T1000 (cell line): ENCODE measurements around the gene TMEM63B.
A peak's percentile ranks its signal among the peaks of the same experiment; 100 is the strongest.
"Not testable (repeated sequence)": the region's sequence is repeated elsewhere in the genome, so short reads cannot be mapped to it uniquely, and the experiment has no call there.

Experiments used
- DNase-seq: peaks from one replicate; lab custom pipeline; 2025; ENCODE audit warnings: mixed read lengths; lab: John Stamatoyannopoulos, UW

The TMEM63B gene

DNA sequence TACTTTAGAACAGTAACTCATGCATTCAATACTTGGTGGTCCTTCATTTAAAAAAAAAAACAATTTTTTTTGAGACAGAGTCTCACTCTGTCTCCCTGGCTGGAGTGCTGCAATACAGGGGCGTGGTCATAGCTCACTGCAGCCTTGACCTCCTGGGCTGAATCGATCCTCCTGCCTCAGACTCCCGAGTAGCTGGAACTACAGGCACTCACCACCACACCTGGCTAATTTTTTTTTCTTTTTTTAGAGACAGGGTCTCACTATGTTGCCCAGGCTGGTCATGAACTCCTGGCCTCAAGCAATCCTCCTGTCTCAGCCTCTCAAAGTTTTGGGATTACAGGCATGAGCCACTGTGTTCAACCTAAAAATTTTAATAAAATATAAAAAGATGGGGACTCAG lies 17.2 kb downstream of the TMEM63B start:
- DNase-seq, result not testable (repeated sequence)

DNA sequence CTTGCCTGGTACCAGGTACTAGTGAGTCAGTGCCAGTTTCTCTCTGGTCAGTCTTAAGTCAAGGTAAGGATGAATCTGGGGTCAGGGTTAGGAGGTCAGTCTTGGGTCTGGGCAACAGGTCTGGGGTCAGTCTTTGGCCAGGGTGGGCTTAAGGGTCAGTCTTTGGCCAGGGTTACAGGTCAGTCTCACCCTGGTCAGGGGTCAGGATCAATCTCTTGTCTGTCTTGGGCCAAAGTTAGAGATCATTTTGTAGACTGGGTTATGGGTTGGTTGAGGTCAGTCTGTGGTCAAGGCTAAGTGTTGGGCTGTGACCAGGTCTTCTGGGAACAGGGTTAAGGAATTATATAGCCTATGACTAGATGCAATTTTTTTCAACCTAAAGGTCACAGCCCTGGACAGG lies 18.5 kb downstream of the TMEM63B start:
- DNase-seq, result no peak

DNA sequence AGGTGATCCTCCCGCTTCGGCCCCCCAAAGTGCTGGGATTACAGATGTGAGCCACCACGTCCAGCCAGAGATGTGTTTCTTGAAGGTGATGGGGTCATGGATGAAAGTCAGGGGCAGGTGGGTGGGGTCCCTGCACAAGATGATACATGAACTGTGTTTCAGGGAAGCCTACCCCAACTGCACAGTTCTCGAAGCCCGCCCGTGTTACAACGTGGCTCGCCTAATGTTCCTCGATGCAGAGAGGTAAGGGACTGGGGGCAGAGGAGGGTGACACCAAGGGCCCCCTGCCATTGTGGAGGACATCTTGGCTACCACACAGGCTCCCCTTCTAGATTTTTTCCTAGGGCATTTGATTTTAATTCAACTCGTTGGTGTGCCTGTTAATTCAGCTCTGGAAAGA lies 19.3 kb downstream of the TMEM63B start:
- DNase-seq, result no peak

DNA sequence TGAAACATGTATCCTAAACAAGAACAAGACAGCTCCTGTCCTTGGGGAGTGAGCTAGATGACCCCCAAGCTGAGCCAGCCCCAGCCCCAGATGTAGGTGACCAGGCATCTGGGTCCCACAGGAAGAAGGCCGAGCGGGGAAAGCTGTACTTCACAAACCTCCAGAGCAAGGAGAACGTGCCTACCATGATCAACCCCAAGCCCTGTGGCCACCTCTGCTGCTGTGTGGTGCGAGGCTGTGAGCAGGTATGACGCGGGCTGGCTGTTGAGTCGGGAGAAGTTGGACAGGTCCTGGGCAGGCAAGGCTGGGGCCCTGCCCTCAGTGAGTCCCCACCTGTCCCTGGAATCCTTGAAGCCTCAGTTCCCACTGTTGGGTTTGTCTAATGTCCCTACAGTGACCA lies 19.9 kb downstream of the TMEM63B start:
- DNase-seq, result no peak

DNA sequence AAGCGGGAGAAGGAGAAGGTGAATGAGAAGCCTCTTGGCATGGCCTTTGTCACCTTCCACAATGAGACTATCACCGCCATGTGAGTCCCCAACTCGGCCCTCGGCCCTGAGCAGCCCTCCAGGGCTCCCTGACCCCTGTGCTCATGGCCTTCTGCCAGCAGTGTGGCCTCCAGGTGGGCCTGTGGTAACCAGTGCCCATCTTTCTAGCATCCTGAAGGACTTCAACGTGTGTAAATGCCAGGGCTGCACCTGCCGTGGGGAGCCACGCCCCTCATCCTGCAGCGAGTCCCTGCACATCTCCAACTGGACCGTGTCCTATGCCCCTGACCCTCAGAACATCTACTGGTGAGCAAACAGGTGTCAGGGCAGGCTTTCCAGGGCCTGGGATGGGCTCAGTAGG lies 21.0 kb downstream of the TMEM63B start:
- no peak for DNase-seq

DNA sequence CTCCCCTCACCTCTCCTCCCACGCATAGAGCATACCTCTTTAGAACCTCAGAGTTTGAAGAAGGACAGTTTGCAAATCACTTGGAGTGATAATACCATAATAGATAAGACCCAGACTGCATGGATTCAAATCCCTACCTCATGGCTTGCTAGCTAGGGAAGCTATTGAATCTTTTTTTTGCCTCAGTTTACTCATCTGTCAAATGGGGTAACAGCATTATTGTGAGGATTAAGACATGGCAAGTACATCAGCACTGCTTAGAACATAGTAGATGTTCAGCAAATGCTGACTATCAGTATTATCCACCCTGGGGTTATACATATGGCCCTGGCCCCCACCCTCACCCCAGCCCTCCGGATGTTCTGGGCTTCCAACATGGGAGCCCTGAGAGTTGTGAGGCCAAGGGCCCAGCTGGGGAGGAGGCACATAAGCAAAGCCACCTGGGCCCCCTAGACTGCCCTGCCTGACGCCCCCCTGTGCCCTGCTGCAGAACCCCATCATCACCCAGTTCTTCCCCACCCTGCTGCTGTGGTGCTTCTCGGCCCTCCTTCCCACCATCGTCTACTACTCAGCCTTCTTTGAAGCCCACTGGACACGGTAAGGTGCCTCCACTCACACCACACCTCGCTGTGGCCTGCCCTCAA lies 22.1 kb downstream of the TMEM63B start:
- DNase-seq, result no peak

DNA sequence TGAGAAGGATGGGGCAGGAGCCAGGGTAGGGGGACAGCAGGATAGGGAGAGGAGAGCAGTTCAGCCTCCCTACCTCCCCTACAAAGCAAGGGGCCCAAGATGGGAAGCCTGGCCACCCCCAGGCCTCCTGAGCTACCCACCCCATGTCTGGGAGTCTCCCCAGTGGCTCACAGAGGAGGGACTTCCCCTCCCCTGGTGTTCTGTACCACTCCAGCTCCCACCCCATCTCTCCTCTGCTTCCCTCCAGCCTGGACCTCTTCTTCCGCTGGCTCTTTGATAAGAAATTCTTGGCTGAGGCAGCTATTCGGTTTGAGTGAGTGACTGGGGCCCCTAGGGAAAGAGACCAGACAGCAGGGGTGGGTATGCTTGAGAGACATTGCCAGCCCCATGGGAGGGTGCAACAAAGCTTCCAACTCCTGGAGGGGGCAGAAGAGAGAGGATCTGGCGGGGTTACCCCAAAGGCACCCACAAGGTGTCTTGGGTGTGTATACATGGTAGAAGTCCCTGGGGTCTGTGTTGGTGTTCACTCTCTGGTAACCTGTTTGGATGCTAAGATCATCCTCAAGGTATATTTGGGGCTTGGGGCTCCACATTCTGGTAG lies 23.1 kb downstream of the TMEM63B start:
- no peak for DNase-seq

DNA sequence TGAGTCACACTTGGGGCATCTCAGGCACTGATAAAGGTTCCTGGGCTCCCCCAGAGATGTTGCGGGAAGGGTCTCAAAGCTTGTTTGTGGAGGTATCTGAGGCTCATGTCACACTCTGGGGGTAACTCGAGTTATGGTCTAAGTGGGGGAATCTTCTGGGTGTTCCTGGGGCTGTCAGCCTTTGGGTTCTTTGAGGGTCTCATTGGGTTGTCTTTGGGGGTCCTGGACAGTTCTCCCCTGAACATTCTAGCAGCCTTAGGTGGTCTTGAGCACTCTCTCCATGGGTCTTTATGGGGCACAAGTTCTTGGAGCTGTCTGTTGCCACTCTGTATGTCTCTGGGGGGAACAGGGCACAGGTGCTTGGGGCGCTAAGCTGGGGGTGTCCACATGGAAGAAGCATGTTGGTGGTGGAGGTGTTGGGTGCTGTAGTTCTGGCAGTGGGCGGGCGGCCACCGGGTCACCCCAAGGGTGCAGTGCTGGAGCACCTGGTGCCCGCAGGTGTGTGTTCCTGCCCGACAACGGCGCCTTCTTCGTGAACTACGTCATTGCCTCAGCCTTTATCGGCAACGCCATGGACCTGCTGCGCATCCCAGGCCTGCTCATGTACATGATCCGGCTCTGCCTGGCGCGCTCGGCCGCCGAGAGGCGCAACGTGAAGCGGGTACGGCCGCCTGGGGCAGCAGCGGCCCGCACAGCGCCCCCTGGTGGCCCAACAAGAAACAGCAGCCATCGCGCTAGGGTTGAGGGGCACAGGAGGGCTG lies 24.2 kb downstream of the TMEM63B start:
- peak; percentile 26 for DNase-seq

DNA sequence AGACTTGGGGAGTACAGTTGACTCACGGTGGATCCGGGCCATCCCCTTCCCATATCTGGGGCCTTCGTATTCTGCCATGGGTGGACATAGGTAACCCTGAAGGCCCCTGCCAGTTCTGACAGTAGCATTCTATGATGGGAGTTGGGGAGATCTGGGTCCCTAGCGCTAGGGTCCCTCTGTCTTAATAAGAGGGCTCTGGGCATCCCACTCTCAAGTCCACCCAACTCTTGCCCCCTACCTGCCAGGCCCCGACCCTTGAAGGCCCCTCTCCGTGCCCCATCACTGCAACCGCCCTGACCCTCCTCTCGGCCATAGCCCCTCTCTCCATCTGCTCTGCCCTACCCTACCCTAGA lies 24.7 kb downstream of the TMEM63B start:
- DNase-seq, result no peak

DNA sequence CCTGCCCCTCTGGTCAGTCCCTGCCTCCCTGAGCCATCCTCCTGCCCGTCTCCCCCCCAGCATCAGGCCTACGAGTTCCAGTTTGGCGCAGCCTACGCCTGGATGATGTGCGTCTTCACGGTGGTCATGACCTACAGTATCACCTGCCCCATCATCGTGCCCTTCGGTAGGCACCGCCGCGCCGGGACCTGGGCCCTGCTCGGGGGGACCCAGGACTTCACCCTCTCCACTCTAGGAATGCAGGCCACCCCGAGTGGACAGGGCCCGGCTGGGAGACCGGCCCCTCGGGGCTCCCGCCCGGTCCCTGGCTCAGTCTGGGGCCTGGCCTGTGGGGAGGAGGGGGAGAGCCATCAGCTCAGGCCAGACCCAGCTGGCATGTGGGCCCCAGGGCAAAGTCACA lies 25.2 kb downstream of the TMEM63B start:
- DNase-seq, result no peak

DNA sequence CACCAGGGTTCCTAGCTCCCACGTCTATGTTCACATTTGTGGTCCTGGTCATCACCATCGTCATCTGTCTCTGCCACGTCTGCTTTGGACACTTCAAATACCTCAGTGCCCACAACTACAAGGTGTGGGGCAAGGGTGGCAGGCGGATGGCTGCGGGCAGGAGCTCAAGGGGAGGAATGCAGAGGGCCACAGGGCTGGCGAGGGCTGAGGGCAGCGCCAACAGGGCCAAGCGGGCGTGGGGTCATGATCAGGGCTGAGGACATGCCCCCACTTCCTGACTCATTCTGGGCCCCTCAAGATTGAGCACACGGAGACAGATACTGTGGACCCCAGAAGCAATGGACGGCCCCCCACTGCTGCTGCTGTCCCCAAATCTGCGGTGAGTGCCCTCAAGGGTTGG lies 26.7 kb downstream of the TMEM63B start:
- no peak for DNase-seq

DNA sequence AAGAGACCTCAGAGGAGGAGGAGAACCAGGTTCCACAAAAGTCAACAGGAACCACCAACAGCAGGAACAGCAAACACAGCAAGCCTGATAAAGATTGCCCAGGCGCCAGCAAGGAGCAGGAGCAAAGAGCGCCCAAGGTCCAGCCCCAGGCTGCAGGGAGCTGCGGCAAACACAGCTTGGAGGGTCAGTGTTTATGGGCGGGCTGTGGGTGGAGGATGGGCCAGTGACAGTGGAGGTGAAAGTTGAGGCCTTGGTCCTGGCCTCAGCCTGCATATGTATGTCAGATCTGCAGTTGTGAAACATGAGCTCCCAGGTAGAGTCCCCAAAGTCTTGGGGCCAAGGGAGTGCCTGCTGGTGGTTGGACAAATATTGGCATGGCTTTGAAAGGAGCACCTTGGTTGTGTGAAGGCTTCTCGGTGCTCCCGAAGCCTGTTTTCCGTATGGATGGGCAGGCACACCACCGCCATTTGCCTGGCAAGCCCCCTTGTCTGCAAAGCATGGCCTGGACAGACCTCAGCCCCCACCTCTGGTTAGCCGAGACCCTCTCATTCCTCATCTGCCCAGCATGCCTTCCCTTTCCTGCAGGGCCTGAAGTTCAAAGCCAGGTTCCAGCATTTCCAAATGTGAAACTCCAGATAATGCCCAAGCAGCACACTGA lies 29.3 kb downstream of the TMEM63B start:
- DNase-seq, result no peak

DNA sequence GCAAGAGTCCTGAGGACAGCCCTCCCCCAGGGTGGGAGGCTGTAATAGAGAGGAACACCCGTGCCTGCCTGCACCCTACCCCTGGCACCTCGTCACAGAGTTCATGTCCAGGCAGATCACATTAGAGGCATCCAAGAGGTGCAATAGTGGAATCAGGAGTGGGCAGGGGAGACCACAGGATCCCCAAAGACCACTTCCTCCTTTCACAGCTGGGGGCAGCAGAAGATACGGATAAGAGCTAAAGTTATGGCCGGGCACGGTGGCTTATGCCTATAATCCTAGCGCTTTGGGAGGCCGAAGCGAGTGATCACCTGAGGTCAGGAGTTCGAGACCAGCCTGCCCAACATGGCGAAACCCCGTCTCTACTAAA lies 29.8 kb downstream of the TMEM63B start:
- no peak for DNase-seq

DNA sequence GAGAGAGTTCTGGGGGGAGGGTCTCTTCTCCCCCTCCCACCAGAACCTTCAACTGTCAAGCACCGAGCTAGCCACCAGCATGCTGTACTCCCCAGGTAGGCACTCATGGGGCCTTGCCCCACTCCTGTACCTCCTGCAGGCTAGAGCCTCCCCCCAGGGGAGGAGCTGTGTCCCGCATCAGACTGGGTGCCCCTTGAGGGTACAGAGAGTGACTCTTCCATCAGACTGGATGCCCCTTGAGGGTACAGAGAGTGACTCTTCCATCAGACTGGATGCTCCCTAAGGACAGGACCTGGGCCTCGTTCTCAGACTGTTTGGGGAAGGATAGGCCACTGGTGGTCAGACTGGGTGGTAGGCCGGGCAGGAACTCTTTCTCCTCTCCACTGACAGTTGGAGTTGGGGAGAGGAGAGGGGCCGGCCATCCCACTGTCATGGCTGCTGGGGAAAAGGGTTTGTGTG lies 31.4 kb downstream of the TMEM63B start, which contains the start of gene CAPN11:
TSS of gene CAPN11 (plus strand) at position 51 of the 459 bp plus-strand sequence. CDS start at position 80, 29 bp downstream.
- no peak for DNase-seq

DNA sequence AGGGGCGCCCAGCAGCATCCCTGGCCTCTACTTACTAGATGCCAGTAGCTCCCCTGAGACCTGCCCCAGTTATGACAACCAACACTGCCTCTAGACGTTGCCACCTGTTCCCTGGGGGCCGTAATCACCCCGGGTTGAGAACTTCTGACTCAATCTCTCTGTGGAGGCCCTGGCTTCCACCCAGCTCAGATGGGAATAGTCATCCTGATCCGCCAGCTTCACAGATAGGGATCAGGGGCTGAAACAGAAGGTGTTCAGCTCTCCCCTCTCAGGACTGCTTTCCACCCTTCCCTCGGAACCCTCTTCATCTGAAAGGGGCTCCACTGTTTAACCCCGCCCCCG lies 34.6 kb downstream of the TMEM63B start:
- peak; percentile 84 for DNase-seq

DNA sequence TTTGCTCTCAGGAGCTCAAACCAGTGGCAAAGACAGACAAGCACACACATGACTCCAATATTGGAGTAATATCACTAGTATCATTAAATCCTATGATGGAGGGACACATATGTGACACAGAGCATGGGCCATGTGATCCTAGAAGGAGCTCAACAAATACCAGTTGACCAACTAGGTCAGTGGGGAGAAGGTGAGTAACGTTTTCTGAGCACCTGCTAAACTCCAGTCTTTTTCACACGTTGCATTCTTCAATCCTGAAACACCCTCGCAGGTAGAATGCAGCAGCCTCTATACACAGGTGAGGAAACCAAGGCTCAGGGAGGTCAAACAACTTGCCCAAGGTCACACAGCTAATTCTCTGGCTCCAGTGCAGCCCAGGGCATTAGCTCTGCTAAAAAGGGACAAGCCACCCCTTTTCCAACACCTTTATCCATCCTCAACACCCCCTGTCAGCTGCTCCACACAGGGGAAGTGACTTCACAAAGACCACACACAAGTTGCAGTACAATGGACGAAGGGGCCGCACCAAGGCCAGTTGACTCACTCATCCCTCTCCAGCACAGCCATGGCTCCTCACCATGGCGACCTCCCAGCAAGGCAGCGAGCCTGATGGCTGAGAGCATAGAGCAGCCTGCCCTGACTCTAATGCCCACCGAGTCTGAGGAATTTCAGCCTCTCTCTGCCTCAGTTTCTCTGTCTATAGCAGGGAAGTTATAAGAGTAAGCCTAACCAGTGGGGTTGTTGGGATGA lies 35.7 kb downstream of the TMEM63B start:
- no peak for DNase-seq

DNA sequence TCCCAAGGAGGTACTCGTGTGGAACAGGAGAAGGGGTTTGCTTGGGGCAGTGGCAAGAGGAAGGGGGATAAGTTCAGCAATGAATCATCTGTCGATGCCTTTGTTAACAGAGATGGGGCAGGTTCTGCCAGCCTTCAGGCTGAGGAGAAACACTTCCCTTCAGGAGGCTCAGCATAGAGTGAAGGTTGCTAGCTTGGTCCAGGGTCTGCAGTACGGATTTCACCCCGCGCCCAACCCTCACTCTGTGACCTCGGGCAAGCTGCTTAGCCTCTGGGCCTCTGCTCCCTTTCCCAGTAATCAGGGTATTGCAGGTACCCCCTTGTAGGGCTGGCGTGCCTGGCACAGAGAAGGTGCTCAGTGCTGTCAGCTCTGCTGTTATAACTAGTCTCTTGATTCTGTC lies 38.8 kb downstream of the TMEM63B start:
- no peak for DNase-seq

DNA sequence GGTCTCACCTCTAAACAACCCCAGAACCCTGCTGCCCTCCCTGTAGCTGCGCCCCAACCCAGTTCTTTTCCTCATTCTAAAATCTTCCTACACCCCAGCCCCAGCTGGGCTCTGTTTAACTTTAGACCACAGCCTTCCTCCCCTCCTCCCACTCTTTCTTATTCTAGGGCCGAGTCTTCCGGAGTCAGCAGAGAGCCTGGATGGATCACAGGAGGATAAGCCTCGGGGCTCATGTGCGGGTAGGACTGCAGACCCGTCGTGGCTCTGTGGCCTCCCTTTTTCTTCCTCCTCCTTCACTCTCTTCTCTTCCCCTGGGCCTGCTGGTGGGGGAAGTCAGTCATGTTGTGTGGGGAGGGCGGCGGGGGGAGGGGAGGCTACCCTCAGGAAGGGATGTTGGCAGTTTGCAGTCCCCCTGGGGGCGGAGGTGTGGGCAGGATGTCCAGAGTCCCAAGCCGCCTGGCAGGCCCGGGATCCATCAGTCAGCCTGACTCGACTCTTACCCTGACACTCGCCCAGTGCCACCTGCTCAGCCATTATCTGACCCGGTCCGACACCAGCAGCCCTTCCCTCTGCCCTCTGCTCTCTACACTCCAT lies 39.3 kb downstream of the TMEM63B start:
- no peak for DNase-seq

DNA sequence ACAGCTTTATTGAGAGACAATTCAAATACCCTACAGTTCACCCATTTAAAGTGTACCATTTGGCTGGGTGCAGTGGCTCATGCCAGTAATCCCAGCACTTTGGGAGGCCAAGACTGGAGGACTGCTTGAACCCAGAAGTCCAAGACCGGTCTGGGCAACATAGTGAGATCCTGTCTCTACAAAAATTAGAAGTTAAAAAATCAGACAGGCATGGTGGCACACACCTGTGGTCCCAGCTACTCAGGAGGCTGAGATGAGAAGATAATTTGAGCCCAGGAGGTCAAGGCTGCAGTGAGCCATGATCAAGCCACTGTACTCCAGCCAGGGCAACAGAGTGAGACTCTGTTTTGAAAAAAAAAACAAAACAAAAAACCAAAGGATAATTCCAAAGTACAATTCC lies 40.2 kb downstream of the TMEM63B start:
- no peak for DNase-seq

DNA sequence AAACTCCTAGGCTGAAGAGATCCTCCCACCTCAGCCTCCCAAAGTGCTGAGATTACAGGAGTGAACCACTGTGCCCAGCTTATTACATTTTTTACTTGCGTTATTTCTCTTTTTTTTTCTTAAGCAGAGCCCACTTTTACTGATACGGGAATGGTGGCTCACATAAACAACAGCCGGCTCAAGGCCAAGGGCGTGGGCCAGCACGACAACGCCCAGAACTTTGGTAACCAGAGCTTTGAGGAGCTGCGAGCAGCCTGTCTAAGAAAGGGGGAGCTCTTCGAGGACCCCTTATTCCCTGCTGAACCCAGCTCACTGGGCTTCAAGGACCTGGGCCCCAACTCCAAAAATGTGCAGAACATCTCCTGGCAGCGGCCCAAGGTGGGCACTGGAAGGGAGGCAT lies 41.8 kb downstream of the TMEM63B start:
- no peak for DNase-seq

DNA sequence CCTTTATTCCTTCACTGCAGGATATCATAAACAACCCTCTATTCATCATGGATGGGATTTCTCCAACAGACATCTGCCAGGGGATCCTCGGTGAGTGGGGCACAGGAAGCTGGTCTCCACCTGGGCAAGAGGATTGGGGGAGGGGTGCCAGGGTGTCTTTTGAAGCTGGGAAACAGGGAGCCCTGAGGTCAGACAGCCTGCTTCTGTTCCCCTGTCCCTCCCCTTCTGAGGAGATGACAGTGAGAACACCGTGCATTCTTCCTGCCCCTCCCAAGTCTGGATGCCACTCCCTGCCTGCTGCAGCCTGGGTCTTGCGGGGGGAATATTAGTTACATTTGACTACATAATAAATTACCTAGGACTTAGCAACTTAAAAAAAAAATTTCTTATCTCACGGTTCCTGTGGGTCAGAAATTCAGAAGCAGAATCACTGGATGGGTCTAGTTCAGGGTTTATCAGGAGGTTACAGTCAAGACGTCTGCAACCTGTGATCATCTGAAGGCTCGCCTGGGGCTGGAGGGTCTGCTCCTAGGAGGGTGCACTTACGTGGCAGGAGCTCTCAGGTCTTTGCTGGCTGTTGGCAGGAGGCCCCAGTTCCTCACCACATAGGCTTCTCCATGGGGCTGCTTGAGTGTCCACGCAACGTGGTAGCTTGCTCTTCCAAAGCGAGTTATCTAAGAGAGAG lies 42.7 kb downstream of the TMEM63B start:
- no peak for DNase-seq
